Esophagus squamous epithelium (tissue), 5 donors: ENCODE measurements around the gene GLA. TPM values are rescaled to one million over a fixed set of nuclear protein-coding genes. Genes with fewer than 3 reads are reported as not detected.

Source experiments
- DNase-seq: peaks from one replicate; lab custom pipeline; 2025; lab: John Stamatoyannopoulos, UW
- H3K27ac ChIP-seq, 4 donors: fragments of 200-600 bp; sonication (generic); one replicate each; pipeline ENCODE4 v1.5.1; 2016 to 2019; ENCODE audit warnings: mild to moderate bottlenecking in 1 of 4
- H3K27me3 ChIP-seq, 4 donors: fragments of 200-600 bp; sonication (generic); 1 replicate in 3 of 4; 2 replicates in 1 of 4; pipeline versions ENCODE4 v1.5.1 to v1.6.0; 2017 to 2021; ENCODE audit warnings: antibody characterized with exemption in 1 of 4
- H3K36me3 ChIP-seq, 3 donors: fragments of 200-600 bp; sonication (generic); one replicate each; pipeline ENCODE4 v1.5.1; 2016 to 2019
- H3K4me1 ChIP-seq, 3 donors: fragments of 200-600 bp; sonication (generic); one replicate each; pipeline ENCODE4 v1.5.1; 2017 to 2019
- H3K4me3 ChIP-seq, 4 donors: fragments of 200-600 bp; sonication (generic); 1 replicate in 3 of 4; 2 replicates in 1 of 4; pipeline ENCODE4 v1.5.1; 2016 to 2019; ENCODE audit warnings: mild to moderate bottlenecking in 2 of 4, moderate library complexity in 1 of 4
- H3K9me3 ChIP-seq, 3 donors: fragments of 200-600 bp; sonication (generic); one replicate each; pipeline ENCODE4 v1.5.1; 2016 to 2019
- POLR2A ChIP-seq, 4 donors: fragments of 450-650 bp; IDR thresholded peaks; one replicate each; pipeline ENCODE4 v1.6.1; 2017; ENCODE audit warnings: antibody characterized with exemption in 4 of 4, mild to moderate bottlenecking in 4 of 4, moderate library complexity in 3 of 4
- WGBS, 2 donors: methylation state at CpG; one replicate each; pipeline ENCODE4 v1.1.5; 2018; 5-methylcytosine and 5-hydroxymethylcytosine counted together
- intact Hi-C: fragments of 100-400 bp; cut with DNase I; formaldehyde crosslinking; loops from one replicate; pipeline ENCODE4 v1.15.0; 2022
- total RNA-seq, 4 donors: library from RNA; depleted of rRNA; stranded (reverse); fragments of >200 nt; gene quantifications; one replicate each; pipeline ENCODE4 v1.1.0, GENCODE V29; 2016
- TF ChIP-seq, protein P1 (sequence below), 6 experiments: fragments of 450-650 bp in 4 of 6; fragments of 200-600 bp in 2 of 6; sonication (generic) in 2 of 6; IDR thresholded peaks; one replicate each; pipeline ENCODE4 v1.5.1; 2016 to 2019; ENCODE audit warnings: antibody characterized with exemption in 6 of 6, mild to moderate bottlenecking in 4 of 6, moderate library complexity in 4 of 6
- donor health status: DM: yes; HTN: yes; CAD: no.

The GLA gene
- total RNA-seq, 4 donors from 2014 or later, result 12.2 to 32.8 (median 21.9) TPM

DNA sequence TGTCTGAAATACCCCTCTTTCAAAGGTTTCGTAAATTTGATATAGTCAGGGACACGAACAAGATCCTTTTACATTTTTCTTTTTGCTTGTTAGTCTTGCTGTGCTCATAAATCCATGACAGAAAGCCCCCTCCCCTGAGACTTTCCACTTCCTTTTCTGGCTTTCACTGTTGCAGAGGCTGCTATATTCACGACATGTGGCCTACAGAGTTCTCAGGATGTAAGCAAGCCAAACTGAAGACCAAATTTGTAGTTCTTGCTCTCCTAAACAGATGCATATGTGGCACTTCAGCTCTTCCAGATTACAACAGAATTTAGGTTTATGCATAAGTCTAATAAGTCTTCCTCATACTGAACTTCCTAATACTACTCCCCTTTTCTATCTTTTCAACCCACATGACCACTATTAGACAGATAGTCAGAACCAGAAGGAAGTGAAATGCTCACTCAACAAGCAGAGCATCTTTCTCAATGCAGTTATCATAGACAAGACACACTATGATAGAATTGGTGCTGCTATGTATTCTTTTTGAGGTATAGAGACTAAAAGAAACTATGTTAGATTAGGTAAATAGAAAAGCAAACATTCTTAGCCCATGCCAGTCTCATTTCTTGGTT is 36.7 kb downstream of the GLA start:
- H3K9me3 ChIP-seq, result no peaks in the 10 kb centered on the region
- no peaks in the 10 kb centered on the region for H3K36me3 ChIP-seq
- TF ChIP-seq, protein P1, sequence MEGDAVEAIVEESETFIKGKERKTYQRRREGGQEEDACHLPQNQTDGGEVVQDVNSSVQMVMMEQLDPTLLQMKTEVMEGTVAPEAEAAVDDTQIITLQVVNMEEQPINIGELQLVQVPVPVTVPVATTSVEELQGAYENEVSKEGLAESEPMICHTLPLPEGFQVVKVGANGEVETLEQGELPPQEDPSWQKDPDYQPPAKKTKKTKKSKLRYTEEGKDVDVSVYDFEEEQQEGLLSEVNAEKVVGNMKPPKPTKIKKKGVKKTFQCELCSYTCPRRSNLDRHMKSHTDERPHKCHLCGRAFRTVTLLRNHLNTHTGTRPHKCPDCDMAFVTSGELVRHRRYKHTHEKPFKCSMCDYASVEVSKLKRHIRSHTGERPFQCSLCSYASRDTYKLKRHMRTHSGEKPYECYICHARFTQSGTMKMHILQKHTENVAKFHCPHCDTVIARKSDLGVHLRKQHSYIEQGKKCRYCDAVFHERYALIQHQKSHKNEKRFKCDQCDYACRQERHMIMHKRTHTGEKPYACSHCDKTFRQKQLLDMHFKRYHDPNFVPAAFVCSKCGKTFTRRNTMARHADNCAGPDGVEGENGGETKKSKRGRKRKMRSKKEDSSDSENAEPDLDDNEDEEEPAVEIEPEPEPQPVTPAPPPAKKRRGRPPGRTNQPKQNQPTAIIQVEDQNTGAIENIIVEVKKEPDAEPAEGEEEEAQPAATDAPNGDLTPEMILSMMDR (IDR thresholded peaks at IDR 0.05), result no peak
- no peak for TF ChIP-seq POLR2A (IDR thresholded peaks at IDR 0.05)
- intact Hi-C loops, result no loop called here
- H3K27me3 ChIP-seq, result no peaks in the 10 kb centered on the region
- DNase-seq, result no peak
- H3K27ac ChIP-seq, result no peak overlapping the region
- whole genome bisulfite sequencing, 2 donors, result 51 to 79% methylated on average over 3 of the region's 3 CpGs
- H3K4me3 ChIP-seq, result no peak overlapping the region
- no peaks in the 10 kb centered on the region for H3K4me1 ChIP-seq

DNA sequence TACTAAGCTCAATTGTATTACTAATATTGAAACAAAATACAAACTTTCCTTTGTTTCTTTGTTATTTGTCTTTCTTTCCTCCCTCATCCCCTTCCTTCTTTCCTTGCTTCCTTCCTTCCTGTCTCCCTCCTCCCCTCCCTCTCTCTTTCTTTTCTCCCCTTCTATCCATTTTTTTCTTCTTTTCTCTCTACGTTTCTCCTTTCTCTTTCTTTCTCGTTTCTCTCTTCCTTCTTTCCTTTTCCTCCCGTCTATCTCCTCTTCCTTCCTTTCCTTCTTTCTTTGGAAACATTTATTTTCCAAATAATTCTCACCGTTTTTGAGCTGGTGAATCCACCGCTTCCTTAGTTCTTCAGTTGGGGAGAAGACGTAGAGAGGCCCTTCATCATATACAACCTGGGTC is 38.0 kb downstream of the GLA start:
- DNase-seq, result no peak
- H3K9me3 ChIP-seq, result no peaks in the 10 kb centered on the region
- H3K27me3 ChIP-seq, result no peaks in the 10 kb centered on the region
- 71 to 90% methylated on average over 3 to 6 of the region's 6 CpGs for WGBS, 2 donors
- TF ChIP-seq POLR2A (IDR thresholded peaks at IDR 0.05), result no peak
- TF ChIP-seq, protein P1 (IDR thresholded peaks at IDR 0.05), result no peak
- intact Hi-C loops, result no loop called here
- no peak overlapping the region for H3K4me3 ChIP-seq
- no peaks in the 10 kb centered on the region for H3K4me1 ChIP-seq
- H3K27ac ChIP-seq, result no peak overlapping the region
- no peaks in the 10 kb centered on the region for H3K36me3 ChIP-seq

DNA sequence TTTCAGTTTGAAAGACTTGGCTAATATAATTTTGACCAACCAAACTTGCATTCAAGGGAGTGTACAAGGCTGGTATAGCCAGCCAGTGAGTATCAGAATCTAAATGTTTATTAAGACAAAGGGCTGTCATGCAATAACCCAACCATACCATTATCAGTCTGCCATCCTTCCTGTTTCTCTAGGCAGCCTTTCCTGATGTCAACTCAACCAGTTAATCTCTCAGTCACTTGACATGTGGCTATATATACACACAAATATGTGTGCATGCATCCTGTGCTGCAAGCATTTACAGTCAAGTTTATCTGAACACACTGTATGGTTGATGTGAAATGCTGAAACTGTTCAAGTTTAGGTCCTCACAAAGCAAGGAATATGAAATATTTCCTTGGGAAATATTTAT is 38.9 kb downstream of the GLA start:
- H3K9me3 ChIP-seq, result no peaks in the 10 kb centered on the region
- H3K36me3 ChIP-seq, result no peaks in the 10 kb centered on the region
- intact Hi-C loops, result no loop called here
- TF ChIP-seq, protein P1 (IDR thresholded peaks at IDR 0.05), result no peak
- TF ChIP-seq POLR2A (IDR thresholded peaks at IDR 0.05), result no peak
- no peaks in the 10 kb centered on the region for H3K4me1 ChIP-seq
- H3K27me3 ChIP-seq, result no peaks in the 10 kb centered on the region
- no peak overlapping the region for H3K27ac ChIP-seq
- no peak overlapping the region for H3K4me3 ChIP-seq
- DNase-seq, result no peak

DNA sequence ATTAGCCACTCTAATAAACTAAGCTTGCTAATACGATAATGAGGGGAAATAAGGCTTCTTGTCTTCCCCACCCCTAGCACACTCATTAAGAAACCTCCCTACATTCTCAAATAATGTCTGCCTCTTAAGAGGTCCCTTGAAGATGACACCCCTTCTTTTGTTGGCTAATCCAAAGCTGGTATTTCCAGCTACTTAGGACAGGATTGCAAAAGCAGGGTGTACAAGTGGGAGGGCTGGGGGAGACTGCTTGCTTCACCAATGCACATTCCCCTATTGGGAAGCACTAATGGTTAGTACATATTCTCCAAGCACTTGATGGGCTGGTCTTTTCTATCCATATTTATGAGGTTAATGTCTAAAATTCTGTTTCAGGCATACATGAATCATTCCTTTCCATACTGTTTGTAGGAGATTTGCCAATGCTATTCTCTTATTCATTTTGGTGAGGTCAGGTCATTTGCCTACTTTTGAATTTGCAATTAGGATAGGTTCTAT is 42.4 kb downstream of the GLA start:
- TF ChIP-seq, protein P1 (IDR thresholded peaks at IDR 0.05), result no peak
- TF ChIP-seq POLR2A (IDR thresholded peaks at IDR 0.05), result no peak

DNA sequence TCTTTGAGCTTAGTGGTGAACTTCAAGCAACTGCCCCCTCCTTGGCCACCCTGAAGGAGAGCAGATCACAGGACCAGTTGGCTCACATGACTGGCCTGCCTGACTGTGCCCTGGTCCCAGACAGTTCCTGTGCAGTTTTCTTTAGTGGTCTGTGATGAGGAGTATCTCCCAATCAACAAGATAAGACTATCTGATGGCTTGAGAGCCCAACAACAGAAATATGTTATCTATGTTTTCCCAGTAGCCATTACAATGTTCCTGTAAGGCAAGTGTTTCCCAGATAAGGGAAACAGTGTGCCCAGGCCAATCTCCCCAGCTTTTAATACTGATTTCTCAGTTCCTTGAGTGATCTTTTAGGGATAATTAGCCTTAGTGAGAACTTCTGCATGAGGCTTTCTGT is 45.0 kb downstream of the GLA start:
- no peaks in the 10 kb centered on the region for H3K27me3 ChIP-seq
- intact Hi-C loops, result no loop called here
- no peak for TF ChIP-seq POLR2A (IDR thresholded peaks at IDR 0.05)
- no peak overlapping the region for H3K27ac ChIP-seq
- H3K4me3 ChIP-seq, result no peak overlapping the region
- H3K36me3 ChIP-seq, result no peaks in the 10 kb centered on the region
- no peak for DNase-seq
- H3K4me1 ChIP-seq, result peaks cover 0 to 6% (median 0%) of the 10 kb centered on the region in 3 donors
- H3K9me3 ChIP-seq, result no peaks in the 10 kb centered on the region

More for the DNA sequence above, 42.4 kb downstream of the GLA start:
- DNase-seq, result no peak
- H3K4me3 ChIP-seq, result no peak overlapping the region
- intact Hi-C loops, result no loop called here
- no peak overlapping the region for H3K27ac ChIP-seq
- no peaks in the 10 kb centered on the region for H3K27me3 ChIP-seq
- H3K36me3 ChIP-seq, result no peaks in the 10 kb centered on the region
- no peaks in the 10 kb centered on the region for H3K9me3 ChIP-seq
- peaks cover 0 to 6% (median 0%) of the 10 kb centered on the region in 3 donors for H3K4me1 ChIP-seq
- 50 to 82% methylated on average over 1 of the region's 1 CpG for WGBS, 2 donors
